Sigmoid colon (tissue), 7 donors: ENCODE measurements around the gene MAD2L2. TPM values are rescaled to one million over a fixed set of nuclear protein-coding genes. Genes with fewer than 3 reads are reported as not detected.

Experiments
- DNase-seq: peaks from one replicate; pipeline ENCODE4 v3.0.0-alpha.2; 2019
- H3K27ac ChIP-seq, 4 donors: fragments of 200-600 bp; sonication (generic); one replicate each; pipeline ENCODE4 v1.5.1; 2016 to 2019; ENCODE audit warnings: mild to moderate bottlenecking in 1 of 4
- H3K27me3 ChIP-seq, 3 donors: fragments of 200-600 bp; sonication (generic); one replicate each; pipeline ENCODE4 v1.5.1; 2019; ENCODE audit warnings: mild to moderate bottlenecking in 1 of 3
- H3K36me3 ChIP-seq, 4 donors: fragments of 200-600 bp; sonication (generic); one replicate each; pipeline ENCODE4 v1.5.1; 2016 to 2019
- H3K4me1 ChIP-seq, 4 donors: fragments of 200-600 bp; sonication (generic); one replicate each; pipeline ENCODE4 v1.5.1; 2017 to 2019
- H3K4me3 ChIP-seq, 4 donors: fragments of 200-600 bp; sonication (generic); one replicate each; pipeline ENCODE4 v1.5.1; 2017 to 2019; ENCODE audit warnings: mild to moderate bottlenecking in 2 of 4, moderate library complexity in 1 of 4
- H3K9me3 ChIP-seq, 4 donors: fragments of 200-600 bp in 3 of 4; sonication (generic) in 3 of 4; one replicate each; pipeline versions ENCODE4 v1.5.1 to v1.6.1; 2013 to 2019
- EP300 ChIP-seq, 4 donors: sonication (generic); formaldehyde crosslinking; IDR thresholded peaks; one replicate each; pipeline ENCODE4 v1.6.1; 2017; ENCODE audit warnings: antibody characterized with exemption in 4 of 4
- POLR2A ChIP-seq, 2 donors: fragments of 450-650 bp; IDR thresholded peaks; one replicate each; pipeline ENCODE4 v1.6.1; 2016; ENCODE audit warnings: antibody characterized with exemption in 2 of 2, mild to moderate bottlenecking in 2 of 2, moderate library complexity in 2 of 2
- POLR2AphosphoS5 ChIP-seq, 4 donors: sonication (generic); formaldehyde crosslinking; IDR thresholded peaks; one replicate each; pipeline ENCODE4 v1.6.1; 2017; ENCODE audit warnings: antibody characterized with exemption in 4 of 4
- WGBS, 2 donors: extraction: QIAGEN DNeasy Blood & Tissue Kit; methylation state at CpG; one replicate each; pipeline ENCODE4 v1.1.7; 2013; 5-methylcytosine and 5-hydroxymethylcytosine counted together
- intact Hi-C: fragments of 100-400 bp; cut with DNase I; formaldehyde crosslinking; loops from one replicate; pipeline ENCODE4 v1.15.1; 2023
- polyA plus RNA-seq, 3 donors: library from polyadenylated mRNA; stranded (reverse); fragments of 200-250 nt; gene quantifications; one replicate each; pipeline ENCODE4 v1.2.3, GENCODE V29; 2013
- total RNA-seq, 4 donors: library from RNA; depleted of rRNA; stranded (reverse); fragments of >200 nt; gene quantifications; one replicate each; pipeline ENCODE4 v1.1.0, GENCODE V29; 2016
- TF ChIP-seq, protein P1 (sequence below), 4 experiments: fragments of 450-650 bp in 3 of 4; fragments of 200-600 bp in 1 of 4; IDR thresholded peaks; one replicate each; pipeline ENCODE4 v1.5.1; 2016 to 2019; ENCODE audit warnings: antibody characterized with exemption in 4 of 4, mild to moderate bottlenecking in 3 of 4, moderate library complexity in 2 of 4
- donor health status: healthy with polysubstance abuse.
- donor health status: Bipolar disorder and iron deficiency.
- donor health status: healthy.

MAD2L2 gene
- total and polyA plus RNA-seq, 7 donors: 8.8 to 57.9 (median 28.2) TPM

DNA sequence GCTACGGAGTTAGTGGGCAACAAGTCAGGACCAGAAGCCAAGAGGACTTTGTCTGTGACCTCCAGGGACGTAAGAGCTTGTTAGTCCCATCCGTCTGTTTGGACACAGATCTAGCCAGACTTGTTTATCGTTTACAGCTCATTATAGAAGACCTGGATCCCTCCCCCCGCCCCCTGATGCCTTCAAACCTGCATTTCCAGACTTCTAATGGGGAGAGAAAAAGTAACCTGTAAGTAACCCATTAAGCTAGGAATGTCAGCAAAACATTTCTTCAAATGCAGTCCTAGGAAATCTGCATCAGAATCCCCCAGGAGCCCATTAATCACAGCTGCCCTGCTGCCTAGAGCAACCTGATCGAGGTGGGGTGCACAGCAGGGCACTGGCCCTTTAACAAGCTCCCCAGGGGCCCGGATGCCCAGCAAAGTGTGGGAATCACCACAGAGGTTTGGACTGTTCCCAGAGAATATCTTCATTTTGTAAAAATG is 1.4 kb upstream of the MAD2L2 start:
- no peak overlapping the region for H3K27ac ChIP-seq

DNA sequence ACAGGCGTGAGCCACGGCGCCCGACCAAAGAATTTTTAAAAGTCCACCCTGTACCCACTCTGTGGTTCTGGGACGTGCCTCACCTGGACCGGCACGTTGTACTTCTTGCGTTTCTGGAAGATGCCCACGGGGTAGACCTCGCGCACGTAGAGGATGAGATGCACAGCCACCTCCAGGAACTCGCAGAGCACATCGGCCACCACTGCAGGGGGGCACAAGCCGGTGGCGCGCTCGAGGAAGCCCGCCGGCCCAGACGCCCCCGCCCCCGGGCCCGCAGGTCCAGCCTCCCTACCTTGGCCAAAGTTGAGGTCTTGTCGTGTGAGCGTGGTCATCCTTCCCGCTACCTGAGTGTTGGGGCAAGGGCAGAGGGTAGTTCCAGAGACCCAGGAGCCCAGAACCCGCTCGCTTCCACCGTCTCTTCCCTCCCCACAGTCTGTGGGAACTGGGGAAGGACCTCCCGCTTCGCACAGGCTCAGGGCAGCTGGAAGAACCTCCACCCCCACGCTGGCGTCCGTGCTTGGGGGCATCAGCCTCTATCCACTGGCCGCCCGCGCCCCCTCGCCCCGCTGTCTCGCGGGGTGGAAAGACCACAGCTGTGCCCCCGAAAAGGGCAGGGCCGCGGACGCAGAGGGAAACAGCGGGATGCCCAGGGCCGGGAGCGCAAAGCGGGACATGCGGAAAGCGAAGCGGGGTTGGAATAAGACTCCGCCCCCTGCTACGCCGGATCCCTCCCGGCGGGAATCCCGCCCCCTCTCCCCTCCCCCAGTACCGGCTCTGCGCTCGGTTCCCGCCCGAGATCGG is 478 bp downstream of the MAD2L2 start:
- H3K36me3 ChIP-seq: peaks cover 0 to 20% (median 7%) of the 10 kb centered on the region in 4 donors
- no peaks in the 10 kb centered on the region for H3K27me3 ChIP-seq
- H3K4me3 ChIP-seq: peak overlapping the region; percentile 79 to 98 (median 94)
- peaks cover 0 to 16% (median 12%) of the 10 kb centered on the region in 4 donors for H3K4me1 ChIP-seq
- H3K9me3 ChIP-seq: no peaks in the 10 kb centered on the region
- peak; percentile 71 for DNase-seq
- intact Hi-C loops: loop anchor here (1.0 to 2.0 kb wide), 2 partner anchors 16 to 39 kb away; partner anchors contain the start of gene FBXO6
- TF ChIP-seq, protein P1, sequence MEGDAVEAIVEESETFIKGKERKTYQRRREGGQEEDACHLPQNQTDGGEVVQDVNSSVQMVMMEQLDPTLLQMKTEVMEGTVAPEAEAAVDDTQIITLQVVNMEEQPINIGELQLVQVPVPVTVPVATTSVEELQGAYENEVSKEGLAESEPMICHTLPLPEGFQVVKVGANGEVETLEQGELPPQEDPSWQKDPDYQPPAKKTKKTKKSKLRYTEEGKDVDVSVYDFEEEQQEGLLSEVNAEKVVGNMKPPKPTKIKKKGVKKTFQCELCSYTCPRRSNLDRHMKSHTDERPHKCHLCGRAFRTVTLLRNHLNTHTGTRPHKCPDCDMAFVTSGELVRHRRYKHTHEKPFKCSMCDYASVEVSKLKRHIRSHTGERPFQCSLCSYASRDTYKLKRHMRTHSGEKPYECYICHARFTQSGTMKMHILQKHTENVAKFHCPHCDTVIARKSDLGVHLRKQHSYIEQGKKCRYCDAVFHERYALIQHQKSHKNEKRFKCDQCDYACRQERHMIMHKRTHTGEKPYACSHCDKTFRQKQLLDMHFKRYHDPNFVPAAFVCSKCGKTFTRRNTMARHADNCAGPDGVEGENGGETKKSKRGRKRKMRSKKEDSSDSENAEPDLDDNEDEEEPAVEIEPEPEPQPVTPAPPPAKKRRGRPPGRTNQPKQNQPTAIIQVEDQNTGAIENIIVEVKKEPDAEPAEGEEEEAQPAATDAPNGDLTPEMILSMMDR (IDR thresholded peaks at IDR 0.05): no peak
- TF ChIP-seq EP300 (IDR thresholded peaks at IDR 0.05) (no peak), POLR2AphosphoS5 (IDR thresholded peaks at IDR 0.05) (no peak), POLR2A (IDR thresholded peaks at IDR 0.05) (no peak)
- peak overlapping the region; percentile 88 to 92 (median 88) for H3K27ac ChIP-seq
- 9 to 10% methylated on average over 65 of the region's 65 CpGs for WGBS, 2 donors

More for the DNA sequence above, 1.4 kb upstream of the MAD2L2 start:
- WGBS, 2 donors: 18 to 56% methylated on average over 7 of the region's 7 CpGs
- Histone ChIP-seq H3K27me3 (no peaks in the 10 kb centered on the region), H3K36me3 (peaks cover 0 to 2% (median under 1%) of the 10 kb centered on the region in 4 donors), H3K4me1 (peaks cover 0 to 16% (median 12%) of the 10 kb centered on the region in 4 donors), H3K4me3 (no peak overlapping the region), H3K9me3 (no peaks in the 10 kb centered on the region)
- DNase-seq: no peak
- intact Hi-C loops: no loop called here
- no peak for TF ChIP-seq EP300 (IDR thresholded peaks at IDR 0.05)
- TF ChIP-seq, protein P1 (IDR thresholded peaks at IDR 0.05): no peak
- no peak for TF ChIP-seq POLR2AphosphoS5 (IDR thresholded peaks at IDR 0.05)
- TF ChIP-seq POLR2A (IDR thresholded peaks at IDR 0.05): no peak

- WGBS, 2 donors: 96 to 99% methylated on average over 2 of the region's 2 CpGs
- Histone ChIP-seq H3K27me3 (no peaks in the 10 kb centered on the region), H3K4me1 (peaks cover 0 to 16% (median 12%) of the 10 kb centered on the region in 4 donors), H3K9me3 (no peaks in the 10 kb centered on the region), H3K36me3 (peaks cover 9 to 40% (median 17%) of the 10 kb centered on the region in 4 donors), H3K27ac (no peak overlapping the region), H3K4me3 (no peak overlapping the region)
- TF ChIP-seq EP300 (IDR thresholded peaks at IDR 0.05) (no peak), POLR2AphosphoS5 (IDR thresholded peaks at IDR 0.05) (no peak), POLR2A (IDR thresholded peaks at IDR 0.05) (no peak)
- TF ChIP-seq, protein P1 (IDR thresholded peaks at IDR 0.05): no peak
- intact Hi-C loops: no loop called here
- DNase-seq: no peak
These were observed 2.5 kb downstream of the MAD2L2 start for GRCh38 chr1:11678442-11678841.

GRCh38 chr1:11676386-11677103 is 4.4 kb downstream of the MAD2L2 start:
- Histone ChIP-seq H3K36me3 (peaks cover 9 to 59% (median 26%) of the 10 kb centered on the region in 4 donors), H3K27ac (no peak overlapping the region), H3K4me3 (no peak overlapping the region), H3K27me3 (no peaks in the 10 kb centered on the region), H3K4me1 (peaks cover 0 to 11% (median 10%) of the 10 kb centered on the region in 4 donors), H3K9me3 (no peaks in the 10 kb centered on the region)
- no peak for DNase-seq
- WGBS, 2 donors: 85 to 90% methylated on average over 10 of the region's 10 CpGs
- no peak for TF ChIP-seq POLR2A (IDR thresholded peaks at IDR 0.05)
- no peak for TF ChIP-seq EP300 (IDR thresholded peaks at IDR 0.05)
- TF ChIP-seq POLR2AphosphoS5 (IDR thresholded peaks at IDR 0.05): no peak
- TF ChIP-seq, protein P1 (IDR thresholded peaks at IDR 0.05): no peak
- intact Hi-C loops: no loop called here
